H9 (cell line): ENCODE measurements around the gene NOD1. TPM values are rescaled to one million over a fixed set of nuclear protein-coding genes. Genes with fewer than 3 reads are reported as not detected.

Source experiments
- DNase-seq: peaks from one replicate; pipeline ENCODE4 v3.0.0-alpha.2; 2017
- H2AFZ ChIP-seq: one replicate; pipeline ENCODE4 v1.6.1; 2013; ENCODE audit warnings: mild to moderate bottlenecking, low read length, control low read depth, moderate library complexity
- H2AK5ac ChIP-seq: 2 replicates; pipeline ENCODE4 v1.6.1; 2013; ENCODE audit warnings: low read length, control low read depth, mixed read lengths; ENCODE audit not compliant: insufficient read length
- H2BK120ac ChIP-seq: one replicate; pipeline ENCODE4 v1.6.1; 2013; ENCODE audit warnings: low read depth, mild to moderate bottlenecking, low read length, control low read depth, inconsistent platforms; ENCODE audit not compliant: poor library complexity, severe bottlenecking
- H2BK12ac ChIP-seq: 2 replicates; pipeline ENCODE4 v1.6.1; 2013; ENCODE audit warnings: low read length, control low read depth, mixed read lengths, low read depth; ENCODE audit not compliant: insufficient read length
- H2BK15ac ChIP-seq: 2 replicates; pipeline ENCODE4 v1.6.1; 2013; ENCODE audit warnings: low read depth, low read length, control low read depth
- H2BK20ac ChIP-seq: one replicate; pipeline ENCODE4 v1.6.1; 2013; ENCODE audit warnings: low read depth, mild to moderate bottlenecking, low read length, control low read depth, inconsistent platforms; ENCODE audit not compliant: poor library complexity, severe bottlenecking
- H2BK5ac ChIP-seq: 2 replicates; pipeline ENCODE4 v1.6.1; 2013; ENCODE audit warnings: low read length, control low read depth, mixed read lengths; ENCODE audit not compliant: insufficient read length
- H3K14ac ChIP-seq: 2 replicates; pipeline ENCODE4 v1.6.1; 2013; ENCODE audit warnings: low read length, control low read depth; ENCODE audit not compliant: insufficient read depth
- H3K18ac ChIP-seq: 2 replicates; pipeline ENCODE4 v1.6.1; 2013; ENCODE audit warnings: low read depth, mild to moderate bottlenecking, mixed read lengths, low read length, control low read depth; ENCODE audit not compliant: insufficient read length
- H3K23ac ChIP-seq: 2 replicates; pipeline ENCODE4 v1.6.1; 2013; ENCODE audit warnings: low read length, control low read depth, mixed read lengths, low read depth; ENCODE audit not compliant: insufficient read length
- H3K23me2 ChIP-seq: 2 replicates; pipeline ENCODE4 v1.6.1; 2013; ENCODE audit warnings: low read depth, mild to moderate bottlenecking, mixed read lengths, low read length, control low read depth; ENCODE audit not compliant: insufficient read length, poor library complexity, severe bottlenecking
- H3K27ac ChIP-seq: 2 replicates; pipeline ENCODE4 v1.5.1; 2013; ENCODE audit warnings: low read length, control low read depth, mixed read lengths, low read depth; ENCODE audit not compliant: insufficient read length
- H3K27me3 ChIP-seq: 2 replicates; pipeline ENCODE4 v1.6.1; 2013; ENCODE audit warnings: low read length, control low read depth, inconsistent platforms; ENCODE audit not compliant: insufficient read depth
- H3K4ac ChIP-seq: 2 replicates; pipeline ENCODE4 v1.6.1; 2013; ENCODE audit warnings: low read depth, mild to moderate bottlenecking, control low read depth, inconsistent platforms, low read length, moderate library complexity
- H3K4me1 ChIP-seq: 2 replicates; pipeline ENCODE4 v1.6.1; 2013; ENCODE audit warnings: low read length, control low read depth, inconsistent platforms; ENCODE audit not compliant: insufficient read depth
- H3K4me2 ChIP-seq: 2 replicates; pipeline ENCODE4 v1.6.1; 2013; ENCODE audit warnings: low read length, control low read depth, mixed read lengths; ENCODE audit not compliant: insufficient read length, insufficient read depth
- H3K56ac ChIP-seq: 2 replicates; pipeline ENCODE4 v1.6.1; 2013; ENCODE audit warnings: low read depth, mild to moderate bottlenecking, mixed read lengths, low read length, control low read depth; ENCODE audit not compliant: insufficient read length
- H3K79me1 ChIP-seq: 2 replicates; pipeline ENCODE4 v1.6.1; 2013; ENCODE audit warnings: low read depth, mild to moderate bottlenecking, moderate library complexity, low read length, control low read depth, inconsistent platforms; ENCODE audit not compliant: insufficient read depth, poor library complexity, severe bottlenecking
- H3K79me2 ChIP-seq: 2 replicates; pipeline ENCODE4 v1.6.1; 2013; ENCODE audit warnings: low read length, control low read depth, inconsistent platforms; ENCODE audit not compliant: insufficient read depth
- H3K9ac ChIP-seq: 2 replicates; pipeline ENCODE4 v1.6.1; 2013; ENCODE audit warnings: low read length, control low read depth, mixed read lengths; ENCODE audit not compliant: insufficient read length; ENCODE audit errors: extremely low read depth
- H3K9me3 ChIP-seq: one replicate; pipeline ENCODE4 v1.6.1; 2013; ENCODE audit warnings: low read depth, low read length, inconsistent platforms; ENCODE audit not compliant: control insufficient read depth
- H3T11ph ChIP-seq: one replicate; pipeline ENCODE4 v1.6.1; 2013; ENCODE audit warnings: mild to moderate bottlenecking, low read length, control low read depth, inconsistent platforms
- H4K20me1 ChIP-seq: one replicate; pipeline ENCODE4 v1.6.1; 2013; ENCODE audit not compliant: control insufficient read depth, insufficient read length, insufficient read depth
- H4K5ac ChIP-seq: 2 replicates; pipeline ENCODE4 v1.6.1; 2013; ENCODE audit warnings: low read depth, mild to moderate bottlenecking, mixed read lengths, low read length, control low read depth; ENCODE audit not compliant: insufficient read length
- H4K8ac ChIP-seq: replicated peaks from 2 replicates; pipeline ENCODE4 v1.6.1; 2013; ENCODE audit warnings: low read length, control low read depth, mixed read lengths, low read depth; ENCODE audit not compliant: insufficient read length
- H4K91ac ChIP-seq: 2 replicates; pipeline ENCODE4 v1.6.1; 2013; ENCODE audit warnings: low read depth, mild to moderate bottlenecking, moderate library complexity, mixed read lengths, low read length, control low read depth; ENCODE audit not compliant: insufficient read length
- H3K27ac Mint-ChIP-seq, 3 experiments: 2 replicates in 2 of 3; 3 replicates in 1 of 3; pipeline ENCODE4 v1.8.0; 2020 to 2021; ENCODE audit warnings: mixed read lengths in 3 of 3, mild to moderate bottlenecking in 1 of 3, moderate library complexity in 1 of 3
- H3K27me3 Mint-ChIP-seq: 2 replicates; pipeline ENCODE4 v1.8.0; 2021; ENCODE audit warnings: low read depth, mild to moderate bottlenecking, moderate library complexity, mixed read lengths
- H3K36me3 Mint-ChIP-seq, 3 experiments: 2 replicates in 2 of 3; 3 replicates in 1 of 3; pipeline ENCODE4 v1.8.0; 2020 to 2021; ENCODE audit warnings: low read depth in 3 of 3, mixed read lengths in 3 of 3; ENCODE audit not compliant: insufficient read depth in 1 of 3
- H3K4me1 Mint-ChIP-seq, 2 experiments: 2 replicates each; pipeline ENCODE4 v1.8.0; 2020; ENCODE audit warnings: mixed read lengths in 2 of 2
- H3K4me3 Mint-ChIP-seq, 2 experiments: 2 replicates in 1 of 2; 3 replicates in 1 of 2; pipeline ENCODE4 v1.8.0; 2020 to 2021; ENCODE audit warnings: mild to moderate bottlenecking in 2 of 2, mixed read lengths in 2 of 2, moderate library complexity in 1 of 2
- H3K9me3 Mint-ChIP-seq, 2 experiments: 2 replicates in 1 of 2; 3 replicates in 1 of 2; pipeline ENCODE4 v1.8.0; 2020; ENCODE audit warnings: mild to moderate bottlenecking in 2 of 2, mixed read lengths in 2 of 2, moderate library complexity in 1 of 2
- WGBS: extraction: QIAGEN DNeasy Blood & Tissue Kit; methylation state at CpG from one replicate; pipeline ENCODE4 v1.1.7; 2013; ENCODE audit warnings: missing lambda C conversion rate, low lambda C conversion rate, mixed read lengths; ENCODE audit not compliant: insufficient read length; ENCODE audit errors: extremely low coverage; 5-methylcytosine and 5-hydroxymethylcytosine counted together
- total RNA-seq: library from RNA; stranded (reverse); gene quantifications from 2 replicates; pipeline ENCODE4 v1.2.1, GENCODE V29; 2021
- TF ChIP-seq, protein P1 (sequence below): fragments of 200-600 bp; sonication (generic); conservative IDR thresholded peaks from 3 replicates; pipeline ENCODE4 v1.8.0; 2021; ENCODE audit warnings: antibody characterized with exemption, mild to moderate bottlenecking

Gene NOD1
- total RNA-seq, 1 experiment from 2014 or later = 5.3 TPM

DNA sequence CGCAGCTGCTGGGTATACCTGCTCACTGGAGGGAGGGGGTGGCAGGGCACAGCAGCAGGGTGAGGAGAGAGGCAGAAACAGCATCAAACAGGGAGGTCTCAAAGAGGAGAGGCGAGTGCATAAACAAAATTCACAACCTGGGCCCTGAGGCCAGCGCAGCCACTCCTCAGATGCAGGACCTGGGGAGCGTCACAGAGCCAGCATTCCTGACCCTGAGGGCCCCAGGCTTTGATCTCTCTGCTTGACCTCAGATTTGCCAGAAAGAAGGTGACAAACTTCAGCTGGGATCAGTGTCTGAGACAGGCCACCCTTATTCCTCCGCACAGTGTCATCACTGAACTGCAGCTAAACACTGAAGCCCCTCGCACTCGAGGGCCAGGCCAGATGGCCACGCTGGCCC is 25.6 kb downstream of the NOD1 start:
- Histone ChIP-seq H2AK5ac (no peak overlapping the region), H3K79me1 (no peaks in the 10 kb centered on the region), H3K14ac (no peak overlapping the region), H3K27me3 (no peaks in the 10 kb centered on the region), H3K9ac (no peak overlapping the region), H2BK5ac (no peak overlapping the region), H4K20me1 (no peaks in the 10 kb centered on the region), H3T11ph (no peak overlapping the region), H3K9me3 (no peaks in the 10 kb centered on the region), H2AFZ (no peak overlapping the region), H3K23ac (no peak overlapping the region), H4K8ac (no peak overlapping the region), H3K27ac (no peak overlapping the region), H3K23me2 (no peaks in the 10 kb centered on the region), H2BK120ac (no peak overlapping the region), H2BK12ac (no peak overlapping the region), H2BK20ac (no peak overlapping the region), H4K5ac (no peak overlapping the region), H3K4me2 (no peak overlapping the region), H3K56ac (no peak overlapping the region), H2BK15ac (no peak overlapping the region), H4K91ac (no peak overlapping the region), H3K18ac (no peak overlapping the region), H3K4me1 (no peaks in the 10 kb centered on the region), H3K79me2 (no peaks in the 10 kb centered on the region), H3K4ac (no peak overlapping the region)
- Mint-ChIP-seq H3K9me3 (no peaks in the 10 kb centered on the region; a peak in 1 of 5 replicates), H3K27me3 (no peaks in the 10 kb centered on the region), H3K4me3 (no peak overlapping the region; a peak in 1 of 5 replicates), H3K27ac (peak overlapping the region in 1 of 3 experiments; percentile 23; a peak in 1 of 7 replicates), H3K36me3 (peaks cover 4 to 9% (median 6%) of the 10 kb centered on the region in 3 experiments; a peak in 4 of 7 replicates), H3K4me1 (peaks cover 20 to 33% of the 10 kb centered on the region in 2 experiments)
- TF ChIP-seq, protein P1, sequence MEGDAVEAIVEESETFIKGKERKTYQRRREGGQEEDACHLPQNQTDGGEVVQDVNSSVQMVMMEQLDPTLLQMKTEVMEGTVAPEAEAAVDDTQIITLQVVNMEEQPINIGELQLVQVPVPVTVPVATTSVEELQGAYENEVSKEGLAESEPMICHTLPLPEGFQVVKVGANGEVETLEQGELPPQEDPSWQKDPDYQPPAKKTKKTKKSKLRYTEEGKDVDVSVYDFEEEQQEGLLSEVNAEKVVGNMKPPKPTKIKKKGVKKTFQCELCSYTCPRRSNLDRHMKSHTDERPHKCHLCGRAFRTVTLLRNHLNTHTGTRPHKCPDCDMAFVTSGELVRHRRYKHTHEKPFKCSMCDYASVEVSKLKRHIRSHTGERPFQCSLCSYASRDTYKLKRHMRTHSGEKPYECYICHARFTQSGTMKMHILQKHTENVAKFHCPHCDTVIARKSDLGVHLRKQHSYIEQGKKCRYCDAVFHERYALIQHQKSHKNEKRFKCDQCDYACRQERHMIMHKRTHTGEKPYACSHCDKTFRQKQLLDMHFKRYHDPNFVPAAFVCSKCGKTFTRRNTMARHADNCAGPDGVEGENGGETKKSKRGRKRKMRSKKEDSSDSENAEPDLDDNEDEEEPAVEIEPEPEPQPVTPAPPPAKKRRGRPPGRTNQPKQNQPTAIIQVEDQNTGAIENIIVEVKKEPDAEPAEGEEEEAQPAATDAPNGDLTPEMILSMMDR = no peak
- DNase-seq = no peak
- WGBS = no CpG with 5 or more reads among the region's 8 CpGs
